Stimulated activated CD8-positive, alpha-beta memory T cell treated with anti-CD3 and anti-CD28 coated beads, Interleukin-4, amount 100 ng/mL, for 1 hour (primary cell): ENCODE data around the gene MAST2.
A peak's percentile ranks its signal among the peaks of the same experiment; 100 is the strongest.
"Not testable (repeated sequence)": the region's sequence is repeated elsewhere in the genome, so short reads cannot be mapped to it uniquely, and the experiment has no call there.

ENCODE experiments used
- DNase-seq, 2 donors: peaks; one replicate each; pipeline ENCODE4 v3.0.0-alpha.2; 2020; ENCODE audit warnings: low read depth in 2 of 2, low spot score in 1 of 2

Gene MAST2

GRCh38 chr1:45803299-45803780 lies at the start of gene MAST2:
MAST2 (plus strand) TSS chr1:45803612; CDS start chr1:45803896, 284 bp downstream.
- DNase-seq: peak; percentile 57 to 65

GRCh38 chr1:45755697-45756096 lies 47.7 kb upstream of the MAST2 start:
- DNase-seq: no peak

- DNase-seq: no peak
Observed at GRCh38 chr1:45762291-45762690, 41.1 kb upstream of the MAST2 start.

GRCh38 chr1:45765999-45766792 lies 37.2 kb upstream of the MAST2 start:
- DNase-seq: no peak

GRCh38 chr1:45767035-45767434 lies 36.4 kb upstream of the MAST2 start:
- no peak for DNase-seq

- DNase-seq: no peak
Observed at GRCh38 chr1:45769261-45769932, 34.0 kb upstream of the MAST2 start.

GRCh38 chr1:45772971-45773370 lies 30.4 kb upstream of the MAST2 start:
- DNase-seq: no peak

GRCh38 chr1:45775794-45776193 lies 27.6 kb upstream of the MAST2 start:
- DNase-seq: no peak

GRCh38 chr1:45785583-45785982 lies 17.8 kb upstream of the MAST2 start:
- no peak for DNase-seq

GRCh38 chr1:45787905-45788304 lies 15.5 kb upstream of the MAST2 start:
- DNase-seq: no peak

GRCh38 chr1:45789601-45790000 lies 13.8 kb upstream of the MAST2 start:
- DNase-seq: no peak

GRCh38 chr1:45792744-45793143 lies 10.7 kb upstream of the MAST2 start:
- no peak for DNase-seq

- no peak for DNase-seq
Observed at GRCh38 chr1:45793942-45794604, 9.3 kb upstream of the MAST2 start.

- no peak for DNase-seq
Observed at GRCh38 chr1:45796381-45796780, 7.0 kb upstream of the MAST2 start.

- no peak for DNase-seq
Observed at GRCh38 chr1:45796946-45797345, 6.5 kb upstream of the MAST2 start.

GRCh38 chr1:45800899-45801298 lies 2.5 kb upstream of the MAST2 start:
- no peak for DNase-seq

GRCh38 chr1:45802343-45803298 lies 791 bp upstream of the MAST2 start:
- no peak for DNase-seq

- not testable (repeated sequence) for DNase-seq
Observed at GRCh38 chr1:45803781-45804668, 613 bp downstream of the MAST2 start.

- no peak for DNase-seq
Observed at GRCh38 chr1:45804669-45804969, 1.2 kb downstream of the MAST2 start.

- no peak for DNase-seq
Observed at GRCh38 chr1:45806129-45806528, 2.7 kb downstream of the MAST2 start.
